Naive thymus-derived CD4-positive, alpha-beta T cell (primary cell): ENCODE measurements around the gene SIK3. TPM values are rescaled to one million over a fixed set of nuclear protein-coding genes. Genes with fewer than 3 reads are reported as not detected.

Experiments
- ATAC-seq: fragments of 150-1000 bp; cut with Tn5 transposase; 2 replicates; pipeline ENCODE4 v1.10.0; 2021; ENCODE audit warnings: mild to moderate bottlenecking, moderate library complexity
- CTCF ChIA-PET: fragments of 350-600 bp; sonication (Branson Sonifier 250); formaldehyde crosslinking; loops from one replicate; lab custom pipeline; 2021; ENCODE audit warnings: antibody characterized with exemption; lab: Charles Lee
- POLR2A ChIA-PET: fragments of 350-600 bp; sonication (Branson Sonifier 250); formaldehyde crosslinking; loops from one replicate; lab custom pipeline; 2021; ENCODE audit warnings: antibody characterized with exemption, inconsistent platforms; lab: Charles Lee
- DNase-seq, 9 donors: peaks; one replicate each; pipeline versions ENCODE4 v3.0.0 to v3.0.0-alpha.2; 2020 to 2022; ENCODE audit warnings: mixed read lengths in 1 of 9
- H3K27ac ChIP-seq: one replicate; pipeline ENCODE4 v1.7.0; 2013; ENCODE audit warnings: mild to moderate bottlenecking, low read depth, low read length, moderate library complexity
- H3K27me3 ChIP-seq, 2 donors: one replicate each; pipeline ENCODE4 v1.7.0; 2013; ENCODE audit warnings: low read length in 2 of 2, mild to moderate bottlenecking in 2 of 2, moderate library complexity in 2 of 2; ENCODE audit not compliant: control insufficient read depth in 2 of 2, insufficient read depth in 2 of 2
- H3K36me3 ChIP-seq, 3 experiments: 1 replicate in 2 of 3; 2 replicates in 1 of 3; pipeline ENCODE4 v1.7.0; 2013; ENCODE audit warnings: low read length in 3 of 3, mild to moderate bottlenecking in 3 of 3, moderate library complexity in 1 of 3; ENCODE audit not compliant: insufficient read depth in 3 of 3, control insufficient read depth in 2 of 3
- H3K4me1 ChIP-seq, 2 donors: one replicate each; pipeline ENCODE4 v1.7.0; 2013; ENCODE audit warnings: low read length in 2 of 2, mild to moderate bottlenecking in 2 of 2, moderate library complexity in 1 of 2; ENCODE audit not compliant: control insufficient read depth in 2 of 2, insufficient read depth in 2 of 2
- H3K4me3 ChIP-seq: 2 replicates; pipeline ENCODE4 v1.7.0; 2013; ENCODE audit warnings: mild to moderate bottlenecking, low read length
- H3K9me3 ChIP-seq, 3 experiments: 1 replicate in 2 of 3; 2 replicates in 1 of 3; pipeline ENCODE4 v1.7.0; 2013; ENCODE audit warnings: low read length in 3 of 3; ENCODE audit not compliant: control insufficient read depth in 2 of 3
- H3K27ac Mint-ChIP-seq, 9 donors: one replicate each; pipeline ENCODE4 v1.8.0; 2020 to 2022; ENCODE audit warnings: mixed read lengths in 9 of 9, mild to moderate bottlenecking in 8 of 9, moderate library complexity in 5 of 9, inconsistent platforms in 2 of 9
- H3K27me3 Mint-ChIP-seq, 5 donors: one replicate each; pipeline ENCODE4 v1.8.0; 2021 to 2022; ENCODE audit warnings: mixed read lengths in 5 of 5, mild to moderate bottlenecking in 1 of 5
- H3K36me3 Mint-ChIP-seq, 5 donors: one replicate each; pipeline ENCODE4 v1.8.0; 2020 to 2022; ENCODE audit warnings: mixed read lengths in 5 of 5, mild to moderate bottlenecking in 3 of 5, inconsistent platforms in 1 of 5
- H3K4me1 Mint-ChIP-seq, 7 donors: one replicate each; pipeline ENCODE4 v1.8.0; 2020 to 2022; ENCODE audit warnings: mixed read lengths in 7 of 7, mild to moderate bottlenecking in 3 of 7, inconsistent platforms in 1 of 7
- H3K4me3 Mint-ChIP-seq, 10 donors: one replicate each; pipeline ENCODE4 v1.8.0; 2020 to 2022; ENCODE audit warnings: mild to moderate bottlenecking in 10 of 10, mixed read lengths in 10 of 10, moderate library complexity in 6 of 10, inconsistent platforms in 2 of 10
- H3K9me3 Mint-ChIP-seq, 11 donors: one replicate each; pipeline ENCODE4 v1.8.0; 2020 to 2022; ENCODE audit warnings: mixed read lengths in 11 of 11, mild to moderate bottlenecking in 4 of 11, inconsistent platforms in 1 of 11, moderate library complexity in 1 of 11
- intact Hi-C, 2 donors: fragments of 100-400 bp; cut with micrococcal nuclease; formaldehyde crosslinking; loops; one replicate each; pipeline ENCODE4 v1.15.1; 2023
- polyA plus RNA-seq, 2 donors: library from polyadenylated mRNA; unstranded; fragments of 300-500 nt; fragmentation: Illumina TruSeq; gene quantifications; one replicate each; pipeline ENCODE4 v1.2.3, GENCODE V29; 2021
- total RNA-seq, 6 experiments: library from RNA in 5 of 6; stranded (reverse) in 5 of 6; gene quantifications; 1 replicate in 5 of 6; 2 replicates in 1 of 6; pipeline ENCODE4 v1.2.3 and lab custom pipeline; 2021 to 2026

SIK3 gene
- total and polyA plus RNA-seq, 7 experiments from 2014 or later, result 13.3 to 85.2 (median 64.4) TPM

GRCh38 chr11:116885951-116886655 lies 212.1 kb downstream of the SIK3 start:
- ATAC-seq, result no peak
- Histone ChIP-seq H3K27ac (no peak overlapping the region), H3K36me3 (no peaks in the 10 kb centered on the region), H3K4me3 (no peak overlapping the region), H3K4me1 (peaks cover 7 to 12% of the 10 kb centered on the region in 2 donors), H3K27me3 (no peaks in the 10 kb centered on the region), H3K9me3 (no peaks in the 10 kb centered on the region)
- Mint-ChIP-seq H3K4me3 (no peak overlapping the region), H3K9me3 (no peaks in the 10 kb centered on the region), H3K36me3 (peaks cover 0 to 18% (median 2%) of the 10 kb centered on the region in 5 donors), H3K4me1 (peaks cover 10 to 20% (median 13%) of the 10 kb centered on the region in 7 donors), H3K27ac (no peak overlapping the region), H3K27me3 (no peaks in the 10 kb centered on the region)
- intact Hi-C loops, result loop anchor here in 1 of 2 donors (10.0 kb wide), 1 partner anchor 49 kb away; no protein-coding TSS in a partner anchor
- CTCF ChIA-PET, result interaction anchor here (0.5 to 2.0 kb wide), 2 partner anchors 44 to 220 kb away, joined by 5 to 6 read pairs; no protein-coding TSS in a partner anchor
- POLR2A ChIA-PET, result no interaction called here
- DNase-seq, result no peak

- Histone ChIP-seq H3K27me3 (no peaks in the 10 kb centered on the region), H3K4me1 (no peaks in the 10 kb centered on the region), H3K4me3 (no peak overlapping the region), H3K9me3 (no peaks in the 10 kb centered on the region), H3K27ac (no peak overlapping the region), H3K36me3 (no peaks in the 10 kb centered on the region)
- ChIA-PET POLR2A (interaction anchor here (0.6 to 1.1 kb wide), 2 partner anchors 38 to 203 kb away, joined by 3 read pairs; no protein-coding TSS in a partner anchor), CTCF (interaction anchor here (1.0 kb wide), 2 partner anchors 48 to 220 kb away, joined by 3 to 4 read pairs; no protein-coding TSS in a partner anchor)
- peak overlapping the region in 4 of 9 donors; percentile 2 to 70 (median 34) for H3K27ac Mint-ChIP-seq
- ATAC-seq (no peak), DNase-seq (no peak)
- intact Hi-C loops, result loop anchor here in 1 of 2 donors (10.0 kb wide), 1 partner anchor 52 kb away; no protein-coding TSS in a partner anchor
- peaks cover 0 to 18% (median 8%) of the 10 kb centered on the region in 7 donors for H3K4me1 Mint-ChIP-seq
- no peaks in the 10 kb centered on the region for H3K27me3 Mint-ChIP-seq
- H3K9me3 Mint-ChIP-seq, result no peaks in the 10 kb centered on the region
- peaks cover 0 to 17% (median 3%) of the 10 kb centered on the region in 5 donors for H3K36me3 Mint-ChIP-seq
- H3K4me3 Mint-ChIP-seq, result no peak overlapping the region
Measured at GRCh38 chr11:116882386-116882785, 215.8 kb downstream of the SIK3 start.

GRCh38 chr11:116881143-116881542 lies 217.1 kb downstream of the SIK3 start:
- intact Hi-C loops, result loop anchor here in 1 of 2 donors (2.0 to 10.0 kb wide), 2 partner anchors 54 to 218 kb away; partner anchors contain the start of gene SIK3
- H3K27ac ChIP-seq, result no peak overlapping the region
- no peaks in the 10 kb centered on the region for H3K9me3 Mint-ChIP-seq
- peaks cover 0 to 11% (median 3%) of the 10 kb centered on the region in 5 donors for H3K36me3 Mint-ChIP-seq
- H3K4me1 ChIP-seq, result no peaks in the 10 kb centered on the region
- POLR2A ChIA-PET, result no interaction called here
- no peaks in the 10 kb centered on the region for H3K9me3 ChIP-seq
- no peak overlapping the region for H3K4me3 Mint-ChIP-seq
- peak overlapping the region in 5 of 9 donors; percentile 1 to 74 (median 34) for H3K27ac Mint-ChIP-seq
- ATAC-seq (no peak), DNase-seq (no peak)
- no peak overlapping the region for H3K4me3 ChIP-seq
- H3K4me1 Mint-ChIP-seq, result peaks cover 0 to 18% (median 9%) of the 10 kb centered on the region in 7 donors
- no peaks in the 10 kb centered on the region for H3K27me3 Mint-ChIP-seq
- H3K36me3 ChIP-seq, result peaks cover 0 to 4% (median 0%) of the 10 kb centered on the region in 3 experiments
- CTCF ChIA-PET, result interaction anchor here (0.7 to 3.1 kb wide), 10 partner anchors 27 to 227 kb away, joined by 3 to 25 read pairs (median 6); partner anchors contain the start of gene ZPR1
- no peaks in the 10 kb centered on the region for H3K27me3 ChIP-seq

- H3K4me1 Mint-ChIP-seq, result peaks cover 0 to 18% (median 9%) of the 10 kb centered on the region in 7 donors
- H3K36me3 Mint-ChIP-seq, result peaks cover 3 to 20% (median 7%) of the 10 kb centered on the region in 5 donors
- ChIA-PET CTCF (interaction anchor here (0.6 to 3.1 kb wide), 18 partner anchors 9 to 229 kb away, joined by 3 to 25 read pairs (median 5); partner anchors contain the start of genes APOA5 and ZPR1), POLR2A (interaction anchor here (0.7 to 1.6 kb wide), 2 partner anchors 44 to 111 kb away, joined by 4 read pairs; no protein-coding TSS in a partner anchor)
- peak in 7 of 9 donors; percentile 31 to 54 (median 39) for DNase-seq
- intact Hi-C loops, result loop anchor here (1.0 to 10.0 kb wide), 6 partner anchors 55 to 347 kb away; partner anchors contain the start of genes APOA5 (in 1 of the 2) and SIK3 (in 1 of the 2)
- H3K4me3 ChIP-seq, result no peak overlapping the region
- no peak overlapping the region for H3K4me3 Mint-ChIP-seq
- no peaks in the 10 kb centered on the region for H3K4me1 ChIP-seq
- H3K27ac Mint-ChIP-seq, result peak overlapping the region in 4 of 9 donors; percentile 23 to 67 (median 46)
- peak; percentile 84 for ATAC-seq
- H3K36me3 ChIP-seq, result peaks cover 0 to 15% (median 7%) of the 10 kb centered on the region in 3 experiments
- no peaks in the 10 kb centered on the region for H3K27me3 ChIP-seq
- H3K9me3 ChIP-seq, result no peaks in the 10 kb centered on the region
- H3K9me3 Mint-ChIP-seq, result no peaks in the 10 kb centered on the region
- H3K27me3 Mint-ChIP-seq, result no peaks in the 10 kb centered on the region
- H3K27ac ChIP-seq, result no peak overlapping the region
Measured at GRCh38 chr11:116879800-116880625, 218.2 kb downstream of the SIK3 start.

- no peak overlapping the region for H3K27ac Mint-ChIP-seq
- peaks cover 14 to 53% (median 23%) of the 10 kb centered on the region in 5 donors for H3K36me3 Mint-ChIP-seq
- peaks cover 0 to 17% (median 9%) of the 10 kb centered on the region in 7 donors for H3K4me1 Mint-ChIP-seq
- no peak overlapping the region for H3K4me3 Mint-ChIP-seq
- intact Hi-C loops, result no loop called here
- no peaks in the 10 kb centered on the region for H3K27me3 Mint-ChIP-seq
- H3K36me3 ChIP-seq, result peaks cover 12 to 47% (median 14%) of the 10 kb centered on the region in 3 experiments
- no peaks in the 10 kb centered on the region for H3K4me1 ChIP-seq
- POLR2A ChIA-PET, result interaction anchor here (0.7 kb wide), 1 partner anchor 247 kb away, joined by 3 read pairs; no protein-coding TSS in a partner anchor
- H3K9me3 Mint-ChIP-seq, result no peaks in the 10 kb centered on the region
- no peak overlapping the region for H3K4me3 ChIP-seq
- no peak overlapping the region for H3K27ac ChIP-seq
- ATAC-seq (no peak), DNase-seq (no peak)
- H3K27me3 ChIP-seq, result no peaks in the 10 kb centered on the region
- H3K9me3 ChIP-seq, result no peaks in the 10 kb centered on the region
- CTCF ChIA-PET, result interaction anchor here (0.6 to 1.0 kb wide), 3 partner anchors 228 to 232 kb away, joined by 3 to 4 read pairs (median 3); no protein-coding TSS in a partner anchor
Measured at GRCh38 chr11:116876656-116877055, 221.6 kb downstream of the SIK3 start.

- peaks cover 21 to 61% (median 28%) of the 10 kb centered on the region in 5 donors for H3K36me3 Mint-ChIP-seq
- POLR2A ChIA-PET, result no interaction called here
- CTCF ChIA-PET, result no interaction called here
- H3K9me3 Mint-ChIP-seq, result no peaks in the 10 kb centered on the region
- Histone ChIP-seq H3K27ac (no peak overlapping the region), H3K27me3 (no peaks in the 10 kb centered on the region), H3K9me3 (no peaks in the 10 kb centered on the region), H3K4me3 (no peak overlapping the region), H3K36me3 (peaks cover 12 to 61% (median 18%) of the 10 kb centered on the region in 3 experiments), H3K4me1 (no peaks in the 10 kb centered on the region)
- intact Hi-C loops, result no loop called here
- no peaks in the 10 kb centered on the region for H3K27me3 Mint-ChIP-seq
- peaks cover 0 to 21% (median 5%) of the 10 kb centered on the region in 7 donors for H3K4me1 Mint-ChIP-seq
- ATAC-seq, result no peak
- DNase-seq, result no peak
- no peak overlapping the region for H3K4me3 Mint-ChIP-seq
- peak overlapping the region in 1 of 9 donors; percentile 32 for H3K27ac Mint-ChIP-seq
Measured at GRCh38 chr11:116875194-116875593, 223.0 kb downstream of the SIK3 start.
